Lower leg skin (tissue), 3 donors: ENCODE data around the gene CCDC142.

Experiments
- POLR2A ChIP-seq, 2 donors: fragments of 450-650 bp; IDR thresholded peaks; one replicate each; pipeline ENCODE4 v1.6.1; 2016 to 2017; ENCODE audit warnings: antibody characterized with exemption in 2 of 2, mild to moderate bottlenecking in 1 of 2, moderate library complexity in 1 of 2
- TF ChIP-seq, protein P1 (sequence below), 3 donors: fragments of 450-650 bp; IDR thresholded peaks; one replicate each; pipeline ENCODE4 v1.5.1; 2016; ENCODE audit warnings: antibody characterized with exemption in 3 of 3, mild to moderate bottlenecking in 3 of 3, moderate library complexity in 2 of 3

DNA sequence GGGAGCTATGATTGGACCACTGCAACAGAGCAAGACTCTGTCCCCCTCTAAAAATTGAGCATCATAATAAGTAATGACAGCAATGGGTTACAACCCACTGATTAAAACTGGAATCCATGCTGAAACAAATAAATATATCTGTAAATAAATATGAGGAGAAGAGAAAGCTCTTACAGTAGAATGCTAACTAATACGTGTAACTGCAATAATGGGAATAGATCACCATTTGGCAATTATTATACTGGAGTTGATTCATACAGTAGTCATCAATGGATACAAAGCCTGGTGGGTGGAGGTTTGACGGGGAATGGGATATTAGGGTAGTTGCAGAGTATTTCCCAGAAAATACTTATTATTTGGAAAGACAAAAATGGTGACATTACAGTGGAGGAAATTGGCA is 34.0 kb downstream of the CCDC142 start:
- TF ChIP-seq, protein P1, sequence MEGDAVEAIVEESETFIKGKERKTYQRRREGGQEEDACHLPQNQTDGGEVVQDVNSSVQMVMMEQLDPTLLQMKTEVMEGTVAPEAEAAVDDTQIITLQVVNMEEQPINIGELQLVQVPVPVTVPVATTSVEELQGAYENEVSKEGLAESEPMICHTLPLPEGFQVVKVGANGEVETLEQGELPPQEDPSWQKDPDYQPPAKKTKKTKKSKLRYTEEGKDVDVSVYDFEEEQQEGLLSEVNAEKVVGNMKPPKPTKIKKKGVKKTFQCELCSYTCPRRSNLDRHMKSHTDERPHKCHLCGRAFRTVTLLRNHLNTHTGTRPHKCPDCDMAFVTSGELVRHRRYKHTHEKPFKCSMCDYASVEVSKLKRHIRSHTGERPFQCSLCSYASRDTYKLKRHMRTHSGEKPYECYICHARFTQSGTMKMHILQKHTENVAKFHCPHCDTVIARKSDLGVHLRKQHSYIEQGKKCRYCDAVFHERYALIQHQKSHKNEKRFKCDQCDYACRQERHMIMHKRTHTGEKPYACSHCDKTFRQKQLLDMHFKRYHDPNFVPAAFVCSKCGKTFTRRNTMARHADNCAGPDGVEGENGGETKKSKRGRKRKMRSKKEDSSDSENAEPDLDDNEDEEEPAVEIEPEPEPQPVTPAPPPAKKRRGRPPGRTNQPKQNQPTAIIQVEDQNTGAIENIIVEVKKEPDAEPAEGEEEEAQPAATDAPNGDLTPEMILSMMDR (IDR thresholded peaks at IDR 0.05) = no peak
- TF ChIP-seq POLR2A (IDR thresholded peaks at IDR 0.05) = no peak
